B cell (primary cell): ENCODE results near the gene ZNF346.

ENCODE experiments used
- EZH2 ChIP-seq: IDR thresholded peaks from 2 replicates; pipeline ENCODE4 v1.6.1; 2012; ENCODE audit warnings: borderline replicate concordance, low read depth, mild to moderate bottlenecking, moderate library complexity, low read length; ENCODE audit not compliant: insufficient read depth, poor library complexity, severe bottlenecking
- TF ChIP-seq, protein P1 (sequence below): fragments of 200-600 bp; IDR thresholded peaks from one replicate; pipeline ENCODE4 v1.8.0; 2022; ENCODE audit warnings: antibody characterized with exemption, mild to moderate bottlenecking

DNA sequence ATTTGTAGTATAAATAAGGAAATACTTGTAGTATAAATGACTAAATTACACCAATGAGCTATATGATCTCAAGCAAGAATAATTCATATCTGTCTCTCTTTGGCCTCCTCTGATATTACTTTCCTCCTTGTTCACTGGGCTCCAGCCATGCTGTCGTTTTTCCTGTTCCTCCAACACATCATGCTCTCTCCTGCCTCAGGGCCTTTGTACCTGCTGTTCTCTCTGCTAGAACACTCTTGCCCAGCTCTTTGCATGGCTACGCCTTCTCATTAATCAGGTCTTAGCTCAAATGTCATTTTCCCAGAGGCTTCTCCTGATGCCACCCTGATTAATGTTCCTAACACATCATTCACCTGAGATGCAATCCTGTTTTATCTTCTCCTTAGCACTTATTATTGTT is 2.5 kb upstream of the ZNF346 start:
- no peak for TF ChIP-seq EZH2
- TF ChIP-seq, protein P1, sequence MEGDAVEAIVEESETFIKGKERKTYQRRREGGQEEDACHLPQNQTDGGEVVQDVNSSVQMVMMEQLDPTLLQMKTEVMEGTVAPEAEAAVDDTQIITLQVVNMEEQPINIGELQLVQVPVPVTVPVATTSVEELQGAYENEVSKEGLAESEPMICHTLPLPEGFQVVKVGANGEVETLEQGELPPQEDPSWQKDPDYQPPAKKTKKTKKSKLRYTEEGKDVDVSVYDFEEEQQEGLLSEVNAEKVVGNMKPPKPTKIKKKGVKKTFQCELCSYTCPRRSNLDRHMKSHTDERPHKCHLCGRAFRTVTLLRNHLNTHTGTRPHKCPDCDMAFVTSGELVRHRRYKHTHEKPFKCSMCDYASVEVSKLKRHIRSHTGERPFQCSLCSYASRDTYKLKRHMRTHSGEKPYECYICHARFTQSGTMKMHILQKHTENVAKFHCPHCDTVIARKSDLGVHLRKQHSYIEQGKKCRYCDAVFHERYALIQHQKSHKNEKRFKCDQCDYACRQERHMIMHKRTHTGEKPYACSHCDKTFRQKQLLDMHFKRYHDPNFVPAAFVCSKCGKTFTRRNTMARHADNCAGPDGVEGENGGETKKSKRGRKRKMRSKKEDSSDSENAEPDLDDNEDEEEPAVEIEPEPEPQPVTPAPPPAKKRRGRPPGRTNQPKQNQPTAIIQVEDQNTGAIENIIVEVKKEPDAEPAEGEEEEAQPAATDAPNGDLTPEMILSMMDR = no peak
